Karpas-422 (cell line): Measurements from ENCODE around the gene MTMR12. TPM values are rescaled to one million over a fixed set of nuclear protein-coding genes. Genes with fewer than 3 reads are reported as not detected.
"Not testable (repeated sequence)": the region's sequence is repeated elsewhere in the genome, so short reads cannot be mapped to it uniquely, and the experiment has no call there.

Source experiments
- DNase-seq: peaks from one replicate; pipeline ENCODE4 v3.0.0-alpha.2; 2015
- H2AFZ ChIP-seq: fragments of 200-600 bp; sonication (generic); 2 replicates; pipeline ENCODE4 v1.6.1; 2014; ENCODE audit warnings: antibody characterized with exemption, low read length, mixed read lengths
- H3K27ac ChIP-seq: fragments of 200-600 bp; sonication (generic); 2 replicates; pipeline ENCODE4 v1.5.1; 2014; ENCODE audit warnings: mild to moderate bottlenecking, low read length, moderate library complexity
- H3K27me3 ChIP-seq: fragments of 200-600 bp; sonication (generic); 2 replicates; pipeline ENCODE4 v1.6.1; 2014; ENCODE audit warnings: low read length, mixed read lengths
- H3K36me3 ChIP-seq: fragments of 200-600 bp; sonication (generic); 2 replicates; pipeline ENCODE4 v1.6.1; 2014; ENCODE audit warnings: low read length, mixed read lengths; ENCODE audit not compliant: insufficient read depth
- H3K4me1 ChIP-seq: fragments of 200-600 bp; sonication (generic); 2 replicates; pipeline ENCODE4 v1.6.1; 2014; ENCODE audit warnings: mild to moderate bottlenecking, low read length, mixed read lengths
- H3K4me2 ChIP-seq: fragments of 200-600 bp; sonication (generic); 2 replicates; pipeline ENCODE4 v1.6.1; 2014; ENCODE audit warnings: low read length, low read depth, mild to moderate bottlenecking; ENCODE audit not compliant: poor library complexity, severe bottlenecking
- H3K4me3 ChIP-seq: fragments of 200-600 bp; sonication (generic); 2 replicates; pipeline ENCODE4 v1.5.1; 2014; ENCODE audit warnings: mild to moderate bottlenecking, antibody characterized with exemption, low read length, mixed read lengths
- H3K79me2 ChIP-seq: fragments of 200-600 bp; sonication (generic); 2 replicates; pipeline ENCODE4 v1.6.1; 2014; ENCODE audit warnings: mild to moderate bottlenecking, low read length, mixed read lengths
- H3K9ac ChIP-seq: fragments of 200-600 bp; sonication (generic); 2 replicates; pipeline ENCODE4 v1.6.0; 2014; ENCODE audit warnings: low read length
- H3K9me2 ChIP-seq: fragments of 200-600 bp; sonication (generic), shearing (Covaris generic); replicated peaks from 2 replicates; pipeline ENCODE4 v1.6.0; 2014; ENCODE audit warnings: mild to moderate bottlenecking, low read length, moderate library complexity; ENCODE audit not compliant: insufficient read depth
- H3K9me3 ChIP-seq: fragments of 300-700, 200-600 bp; sonication (generic); 2 replicates; pipeline ENCODE4 v1.6.1; 2014; ENCODE audit warnings: low read length, mixed read lengths
- H4K20me1 ChIP-seq: fragments of 200-600 bp; sonication (generic); 2 replicates; pipeline ENCODE4 v1.6.1; 2014; ENCODE audit warnings: mild to moderate bottlenecking, antibody characterized with exemption, low read length, low read depth; ENCODE audit not compliant: insufficient read depth
- total RNA-seq: library from RNA; depleted of rRNA; stranded (reverse); fragments of >200 nt; shearing (Covaris generic); gene quantifications from 2 replicates; pipeline ENCODE4 v1.2.3, GENCODE V29; 2014; ENCODE audit warnings: low replicate concordance

Gene MTMR12
- total RNA-seq, 1 experiment from 2014 or later: 126 TPM

GRCh38 chr5:32282633-32283032 lies 30.1 kb downstream of the MTMR12 start:
- Histone ChIP-seq H3K9me2 (no peaks in the 10 kb centered on the region), H3K4me1 (peaks cover 74% of the 10 kb centered on the region), H3K9me3 (no peaks in the 10 kb centered on the region), H3K79me2 (peaks cover 96% of the 10 kb centered on the region), H3K27me3 (no peaks in the 10 kb centered on the region), H4K20me1 (peaks cover 35% of the 10 kb centered on the region), H2AFZ (no peak overlapping the region), H3K9ac (no peak overlapping the region), H3K36me3 (peaks cover 10% of the 10 kb centered on the region; the same call in 1 of the 2 replicates), H3K4me3 (no peak overlapping the region), H3K27ac (0 out of 2 replicates have a peak overlapping the region, but pooled peaks have one; percentile 3), H3K4me2 (no peak overlapping the region)
- no peak for DNase-seq

GRCh38 chr5:32281378-32282133 lies 31.2 kb downstream of the MTMR12 start:
- H4K20me1 ChIP-seq: peaks cover 29% of the 10 kb centered on the region
- H3K27ac ChIP-seq: peak overlapping the region; percentile 90
- peaks cover 93% of the 10 kb centered on the region for H3K79me2 ChIP-seq
- H3K4me3 ChIP-seq, H3K9me3 ChIP-seq, H3K27me3 ChIP-seq, H3K36me3 ChIP-seq, H2AFZ ChIP-seq, H3K9ac ChIP-seq, H3K9me2 ChIP-seq: not testable (repeated sequence)
- peaks cover 80% of the 10 kb centered on the region for H3K4me1 ChIP-seq
- peak overlapping the region; percentile 1 for H3K4me2 ChIP-seq
- DNase-seq: peak; percentile 35

- Histone ChIP-seq H3K27ac (peak overlapping the region; percentile 90), H3K9me2 (no peaks in the 10 kb centered on the region), H3K4me3 (no peak overlapping the region), H3K79me2 (peaks cover 93% of the 10 kb centered on the region), H3K9ac (peak overlapping the region; percentile 0; the same call in 1 of the 2 replicates), H3K9me3 (no peaks in the 10 kb centered on the region), H3K4me1 (peaks cover 84% of the 10 kb centered on the region), H2AFZ (no peak overlapping the region), H3K36me3 (peaks cover 12% of the 10 kb centered on the region), H4K20me1 (peaks cover 26% of the 10 kb centered on the region), H3K4me2 (peak overlapping the region; percentile 1), H3K27me3 (no peaks in the 10 kb centered on the region)
- DNase-seq: no peak
Observed at GRCh38 chr5:32280656-32281081, 32.1 kb downstream of the MTMR12 start.

DNA sequence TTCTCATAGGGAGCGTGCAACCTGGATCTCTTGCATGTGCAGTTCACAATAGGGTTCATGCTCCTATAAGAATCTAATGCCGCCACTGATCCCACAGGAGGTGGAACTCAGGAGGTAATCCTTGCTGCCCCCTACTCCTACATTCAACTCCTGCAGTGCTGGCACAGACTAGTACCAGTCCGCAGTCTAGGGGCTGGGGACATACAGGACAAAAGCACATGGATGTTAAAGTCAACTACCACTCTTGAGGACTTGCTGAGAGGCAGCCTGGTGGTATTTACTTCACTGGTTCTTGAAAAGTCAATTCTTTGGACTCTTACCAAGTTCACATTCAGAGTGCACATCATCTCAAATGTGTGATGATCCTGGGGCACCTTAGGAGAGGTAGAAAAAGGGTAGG lies 33.0 kb downstream of the MTMR12 start:
- H3K79me2 ChIP-seq: peaks cover 93% of the 10 kb centered on the region
- peaks cover 87% of the 10 kb centered on the region for H3K4me1 ChIP-seq
- H3K36me3 ChIP-seq: peaks cover 21% of the 10 kb centered on the region

DNA sequence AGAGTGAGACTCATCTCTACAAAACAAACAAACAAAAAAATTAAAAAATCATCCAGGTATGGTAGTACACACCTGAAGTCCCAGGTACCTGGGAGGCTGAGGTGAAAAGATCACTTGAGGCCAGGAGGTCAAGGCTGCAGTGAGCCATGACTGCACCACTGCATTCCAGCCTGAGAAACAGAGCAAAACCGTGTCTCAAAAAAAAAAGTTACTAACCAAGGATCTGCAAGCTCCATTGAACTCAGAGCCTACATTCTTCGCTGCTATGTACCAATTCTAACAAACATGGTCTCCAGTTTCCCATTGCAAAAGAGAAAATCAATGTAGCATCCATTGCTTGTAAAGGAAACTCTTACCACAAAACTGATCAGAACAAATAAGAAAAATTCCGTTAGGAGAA lies 33.5 kb downstream of the MTMR12 start:
- Histone ChIP-seq H3K36me3 (peaks cover 26% of the 10 kb centered on the region), H3K27me3 (no peaks in the 10 kb centered on the region), H2AFZ (no peak overlapping the region), H3K9ac (no peak overlapping the region), H3K27ac (peak overlapping the region; percentile 90), H3K9me2 (no peaks in the 10 kb centered on the region), H3K4me2 (no peak overlapping the region), H4K20me1 (peaks cover 29% of the 10 kb centered on the region; the same call in 1 of the 2 replicates), H3K79me2 (peaks cover 93% of the 10 kb centered on the region), H3K9me3 (no peaks in the 10 kb centered on the region), H3K4me3 (no peak overlapping the region), H3K4me1 (peaks cover 81% of the 10 kb centered on the region)
- no peak for DNase-seq

More for the DNA sequence above, 33.0 kb downstream of the MTMR12 start:
- H3K9me3 ChIP-seq: no peaks in the 10 kb centered on the region
- peaks cover 31% of the 10 kb centered on the region; the same call in 1 of the 2 replicates for H4K20me1 ChIP-seq
- H3K4me3 ChIP-seq: no peak overlapping the region
- peak overlapping the region; percentile 90 for H3K27ac ChIP-seq
- DNase-seq: no peak
- no peaks in the 10 kb centered on the region for H3K9me2 ChIP-seq
- H3K4me2 ChIP-seq: no peak overlapping the region
- peak overlapping the region; percentile 0; the same call in 1 of the 2 replicates for H3K9ac ChIP-seq
- no peak overlapping the region for H2AFZ ChIP-seq
- no peaks in the 10 kb centered on the region for H3K27me3 ChIP-seq

DNA sequence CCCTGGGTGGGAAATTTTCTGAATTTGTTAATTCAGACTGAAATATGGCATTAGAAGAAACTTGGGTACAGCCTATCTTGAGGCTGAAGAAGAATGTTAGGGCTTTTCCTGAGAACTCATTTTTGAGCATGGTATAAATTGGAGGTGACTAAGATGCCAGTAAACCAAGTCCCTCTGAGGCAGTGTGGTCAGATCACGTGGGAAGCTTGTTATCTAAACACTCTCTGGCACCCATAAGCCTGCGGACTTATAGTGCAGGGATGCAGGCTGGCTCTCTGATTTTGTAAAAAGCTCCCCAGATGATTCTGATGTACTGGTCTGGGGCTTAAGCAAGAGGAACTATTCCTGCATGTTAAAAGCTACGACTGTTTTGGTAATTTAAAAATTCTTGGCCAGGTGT lies 34.3 kb downstream of the MTMR12 start:
- Histone ChIP-seq H3K27ac (peak overlapping the region; percentile 90), H4K20me1 (peaks cover 25% of the 10 kb centered on the region; the same call in 1 of the 2 replicates), H3K9me3 (no peaks in the 10 kb centered on the region), H3K4me1 (peaks cover 80% of the 10 kb centered on the region), H3K9me2 (no peaks in the 10 kb centered on the region), H3K4me2 (peak overlapping the region; percentile 24), H3K27me3 (no peaks in the 10 kb centered on the region), H2AFZ (no peak overlapping the region), H3K9ac (no peak overlapping the region; the same call in 1 of the 2 replicates), H3K36me3 (peaks cover 33% of the 10 kb centered on the region), H3K4me3 (no peak overlapping the region), H3K79me2 (peaks cover 93% of the 10 kb centered on the region)
- DNase-seq: no peak

DNA sequence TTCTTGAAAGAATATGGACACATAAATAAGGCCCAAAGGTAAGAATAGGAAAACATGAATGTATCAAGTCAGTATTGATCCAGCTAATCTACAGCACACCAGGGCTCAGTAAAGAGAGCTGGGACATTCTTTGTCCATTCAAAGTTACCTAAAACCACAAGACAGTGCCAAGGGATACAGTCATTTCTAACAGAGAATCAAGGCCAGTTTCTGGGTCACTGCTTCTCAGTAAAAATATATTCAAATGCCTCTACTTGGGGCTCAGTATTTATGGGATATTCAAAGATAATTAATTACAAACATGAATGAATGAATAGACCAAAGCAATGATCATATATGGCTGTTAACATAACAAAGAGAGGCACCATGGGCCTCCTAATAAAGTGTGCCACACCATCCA lies 34.9 kb downstream of the MTMR12 start:
- Histone ChIP-seq H3K9ac (no peak overlapping the region), H3K36me3 (peaks cover 36% of the 10 kb centered on the region), H3K4me2 (peak overlapping the region; percentile 24), H3K79me2 (peaks cover 92% of the 10 kb centered on the region), H3K27me3 (no peaks in the 10 kb centered on the region), H3K27ac (peak overlapping the region; percentile 90), H3K4me1 (peaks cover 74% of the 10 kb centered on the region), H3K9me3 (no peaks in the 10 kb centered on the region), H2AFZ (no peak overlapping the region), H4K20me1 (peaks cover 19% of the 10 kb centered on the region; the same call in 1 of the 2 replicates), H3K4me3 (no peak overlapping the region), H3K9me2 (no peaks in the 10 kb centered on the region)
- no peak for DNase-seq

- Histone ChIP-seq H3K36me3 (peaks cover 36% of the 10 kb centered on the region), H3K27me3 (no peaks in the 10 kb centered on the region), H3K9me2 (no peaks in the 10 kb centered on the region), H3K4me1 (peaks cover 63% of the 10 kb centered on the region), H3K27ac (peak overlapping the region; percentile 90), H3K4me2 (peak overlapping the region; percentile 24), H3K79me2 (peaks cover 79% of the 10 kb centered on the region), H3K9ac (peak overlapping the region; percentile 39; the same call in 1 of the 2 replicates), H3K4me3 (no peak overlapping the region), H2AFZ (no peak overlapping the region), H4K20me1 (peaks cover 15% of the 10 kb centered on the region; the same call in 1 of the 2 replicates), H3K9me3 (no peaks in the 10 kb centered on the region)
- DNase-seq: peak; percentile 84
Observed at GRCh38 chr5:32276173-32276853, 36.4 kb downstream of the MTMR12 start.
